ENCODE data around the gene KLHL42. TPM values are rescaled to one million over a fixed set of nuclear protein-coding genes. Genes with fewer than 3 reads are reported as not detected.

The KLHL42 gene
- total RNA-seq, 1 experiment from 2014 or later = 20.7 TPM

- no peaks in the 10 kb centered on the region for H3K4me1 Mint-ChIP-seq
- CTCF ChIA-PET = interaction anchor here (1.7 kb wide), 1 partner anchor 24 kb away, joined by 5 read pairs; no protein-coding TSS in a partner anchor
- TF ChIP-seq NR2C2 (CRISPR knock-in tag; IDR thresholded peaks at IDR 0.05) = no peak
- TF ChIP-seq USF2 (CRISPR knock-in tag; IDR thresholded peaks at IDR 0.05) = peak; percentile 13; the same call in 1 of the 2 replicates
Measured at GRCh38 chr12:27756670-27757195, 23.3 kb upstream of the KLHL42 start.

GRCh38 chr12:27762757-27763156, 17.3 kb upstream of the KLHL42 start:
- Mint-ChIP-seq H3K27me3 (ENCODE audit: low read depth) (no peaks in the 10 kb centered on the region), H3K36me3 (no peaks in the 10 kb centered on the region), H3K9me3 (no peaks in the 10 kb centered on the region), H3K4me1 (no peaks in the 10 kb centered on the region), H3K4me3 (no peak overlapping the region), H3K27ac (no peak overlapping the region; the same call in 1 of the 2 replicates)
- ChIA-PET POLR2A (no interaction called here), CTCF (no interaction called here)
- ATAC-seq (no peak), DNase-seq (ENCODE audit: low spot score) (no peak)
- no peak for TF ChIP-seq MLX (CRISPR knock-in tag; IDR thresholded peaks at IDR 0.05)
- no peak for TF ChIP-seq ELF4 (CRISPR knock-in tag; IDR thresholded peaks at IDR 0.05; ENCODE audit: low read depth)
- TF ChIP-seq CREM (CRISPR knock-in tag; IDR thresholded peaks at IDR 0.05) = no peak
- no peak for TF ChIP-seq ZNF532 (CRISPR knock-in tag; IDR thresholded peaks at IDR 0.05; ENCODE audit: borderline replicate concordance)
- TF ChIP-seq ZNF232 (CRISPR knock-in tag; IDR thresholded peaks at IDR 0.05) = no peak
- TF ChIP-seq E2F4 (CRISPR knock-in tag; IDR thresholded peaks at IDR 0.05; ENCODE audit: borderline replicate concordance, low read depth) = no peak
- no peak for TF ChIP-seq ZNF512 (CRISPR knock-in tag; IDR thresholded peaks at IDR 0.05; ENCODE audit: borderline replicate concordance)
- TF ChIP-seq ERG (CRISPR knock-in tag; IDR thresholded peaks at IDR 0.05) = no peak
- no peak for TF ChIP-seq E2F1 (CRISPR knock-in tag; IDR thresholded peaks at IDR 0.05)
- no peak for TF ChIP-seq CTCF (IDR thresholded peaks at IDR 0.05)
- no peak for TF ChIP-seq CREB1 (CRISPR knock-in tag; IDR thresholded peaks at IDR 0.05)

More at GRCh38 chr12:27756670-27757195, 23.3 kb upstream of the KLHL42 start:
- ATAC-seq (no peak), DNase-seq (ENCODE audit: low spot score) (no peak)
- Mint-ChIP-seq H3K9me3 (no peaks in the 10 kb centered on the region), H3K4me3 (no peak overlapping the region), H3K36me3 (peaks cover 16% of the 10 kb centered on the region), H3K27ac (peak overlapping the region; percentile 73; the same call in 1 of the 2 replicates), H3K27me3 (ENCODE audit: low read depth) (no peaks in the 10 kb centered on the region)
- POLR2A ChIA-PET = interaction anchor here (0.7 kb wide), 1 partner anchor 14 kb away, joined by 4 read pairs; no protein-coding TSS in a partner anchor
